Measurements from ENCODE around the gene IL12RB1.

The IL12RB1 gene

GRCh38 chr19:18057557-18057956, 29.2 kb downstream of the IL12RB1 start:
- ChIA-PET POLR2A (interaction anchor here (1.1 kb wide), 1 partner anchor 50 kb away, joined by 4 read pairs; the partner anchor contains the start of gene ARRDC2), CTCF (interaction anchor here (0.5 to 1.9 kb wide), 4 partner anchors 26 to 631 kb away, joined by 3 to 6 read pairs (median 4); partner anchors contain the start of gene ARRDC2)
- no peak for DNase-seq (ENCODE audit: extremely low spot score)
- TF ChIP-seq SP1 (IDR thresholded peaks at IDR 0.05) (no peak), PKNOX1 (IDR thresholded peaks at IDR 0.05) (no peak), CTBP1 (IDR thresholded peaks at IDR 0.05; ENCODE audit: borderline replicate concordance) (no peak), L3MBTL2 (conservative IDR thresholded peaks at IDR 0.05) (no peak), ZNF384 (IDR thresholded peaks at IDR 0.05) (no peak), FOXA1 (IDR thresholded peaks at IDR 0.05) (no peak), NFRKB (IDR thresholded peaks at IDR 0.05) (no peak), HDGF (IDR thresholded peaks at IDR 0.05; ENCODE audit: borderline replicate concordance) (no peak), TARDBP (IDR thresholded peaks at IDR 0.05) (no peak), ARNT (IDR thresholded peaks at IDR 0.05) (no peak)

GRCh38 chr19:18055967-18056366, 30.8 kb downstream of the IL12RB1 start:
- ChIA-PET POLR2A (interaction anchor here (0.5 kb wide), 1 partner anchor 720 kb away, joined by 3 read pairs; no protein-coding TSS in a partner anchor), CTCF (no interaction called here)
- DNase-seq (ENCODE audit: extremely low spot score): no peak
- TF ChIP-seq HDGF (IDR thresholded peaks at IDR 0.05; ENCODE audit: borderline replicate concordance) (no peak), ZNF384 (IDR thresholded peaks at IDR 0.05) (no peak), FOXK2 (IDR thresholded peaks at IDR 0.05) (no peak)

GRCh38 chr19:18053576-18054219, 33.0 kb downstream of the IL12RB1 start:
- POLR2A ChIA-PET: no interaction called here
- no peak for TF ChIP-seq LEF1 (IDR thresholded peaks at IDR 0.05; ENCODE audit: borderline replicate concordance)
- TF ChIP-seq L3MBTL2 (conservative IDR thresholded peaks at IDR 0.05): no peak
- no peak for TF ChIP-seq FOXM1 (IDR thresholded peaks at IDR 0.05; ENCODE audit: borderline replicate concordance)
- TF ChIP-seq NFRKB (IDR thresholded peaks at IDR 0.05): no peak
- no peak for TF ChIP-seq PKNOX1 (IDR thresholded peaks at IDR 0.05)
- DNase-seq (ENCODE audit: extremely low spot score): no peak
- CTCF ChIA-PET: no interaction called here

- ChIA-PET CTCF (no interaction called here), POLR2A (no interaction called here)
- DNase-seq (ENCODE audit: extremely low spot score): no peak
- TF ChIP-seq BHLHE40 (IDR thresholded peaks at IDR 0.05; ENCODE audit: borderline replicate concordance): no peak
- no peak for TF ChIP-seq SP1 (IDR thresholded peaks at IDR 0.05)
- no peak for TF ChIP-seq LEF1 (IDR thresholded peaks at IDR 0.05; ENCODE audit: borderline replicate concordance)
- TF ChIP-seq L3MBTL2 (conservative IDR thresholded peaks at IDR 0.05): no peak
- no peak for TF ChIP-seq FOXK2 (IDR thresholded peaks at IDR 0.05)
- no peak for TF ChIP-seq ZNF384 (IDR thresholded peaks at IDR 0.05)
- no peak for TF ChIP-seq CTBP1 (IDR thresholded peaks at IDR 0.05; ENCODE audit: borderline replicate concordance)
- TF ChIP-seq HDGF (IDR thresholded peaks at IDR 0.05; ENCODE audit: borderline replicate concordance): no peak
- TF ChIP-seq NFRKB (IDR thresholded peaks at IDR 0.05): no peak
- no peak for TF ChIP-seq TARDBP (IDR thresholded peaks at IDR 0.05)
- TF ChIP-seq SUZ12 (IDR thresholded peaks at IDR 0.05): no peak
- TF ChIP-seq ELF4 (IDR thresholded peaks at IDR 0.05): no peak
- TF ChIP-seq FOXA1 (IDR thresholded peaks at IDR 0.05): no peak
These were observed 34.8 kb downstream of the IL12RB1 start for GRCh38 chr19:18051887-18052286.

GRCh38 chr19:18049385-18049784, 37.3 kb downstream of the IL12RB1 start:
- no peak for DNase-seq (ENCODE audit: extremely low spot score)
- CTCF ChIA-PET: no interaction called here

GRCh38 chr19:18046059-18046718, 40.5 kb downstream of the IL12RB1 start:
- ChIA-PET POLR2A (no interaction called here), CTCF (no interaction called here)
- DNase-seq (ENCODE audit: extremely low spot score): no peak
- TF ChIP-seq FOXM1 (IDR thresholded peaks at IDR 0.05; ENCODE audit: borderline replicate concordance) (no peak), ZNF384 (IDR thresholded peaks at IDR 0.05) (no peak), FOXK2 (IDR thresholded peaks at IDR 0.05) (no peak), HDGF (IDR thresholded peaks at IDR 0.05; ENCODE audit: borderline replicate concordance) (no peak)

More at GRCh38 chr19:18049385-18049784, 37.3 kb downstream of the IL12RB1 start:
- TF ChIP-seq NFRKB (IDR thresholded peaks at IDR 0.05): no peak
- no peak for TF ChIP-seq ELF4 (IDR thresholded peaks at IDR 0.05)
- TF ChIP-seq CTBP1 (IDR thresholded peaks at IDR 0.05; ENCODE audit: borderline replicate concordance): no peak
- no peak for TF ChIP-seq SUZ12 (IDR thresholded peaks at IDR 0.05)
- no peak for TF ChIP-seq FOXA1 (IDR thresholded peaks at IDR 0.05)
- TF ChIP-seq HDGF (IDR thresholded peaks at IDR 0.05; ENCODE audit: borderline replicate concordance): no peak
- TF ChIP-seq SP1 (IDR thresholded peaks at IDR 0.05): no peak
- no peak for TF ChIP-seq TARDBP (IDR thresholded peaks at IDR 0.05)
- TF ChIP-seq FOXM1 (IDR thresholded peaks at IDR 0.05; ENCODE audit: borderline replicate concordance): no peak
- no peak for TF ChIP-seq L3MBTL2 (conservative IDR thresholded peaks at IDR 0.05)
- no peak for TF ChIP-seq PKNOX1 (IDR thresholded peaks at IDR 0.05)
- POLR2A ChIA-PET: no interaction called here

All from HEK293T (cell line).